Loucy (cell line): Measurements from ENCODE around the gene GLI1.

ENCODE experiments used
- H2AFZ ChIP-seq: fragments of 200-600 bp; sonication (generic); 2 replicates; pipeline ENCODE4 v1.6.0; 2016; ENCODE audit warnings: antibody characterized with exemption, mild to moderate bottlenecking, low read length, moderate library complexity
- H3F3A ChIP-seq: fragments of 200-600 bp; 2 replicates; pipeline ENCODE4 v1.6.0; 2016; ENCODE audit warnings: antibody characterized with exemption, low read depth, mild to moderate bottlenecking
- H3K27me3 ChIP-seq: fragments of 200-600 bp; sonication (generic); 2 replicates; pipeline ENCODE4 v1.6.1; 2014; ENCODE audit warnings: low read length, mild to moderate bottlenecking; ENCODE audit not compliant: insufficient read depth, poor library complexity, severe bottlenecking
- H3K36me3 ChIP-seq: fragments of 200-600 bp; sonication (generic); 2 replicates; pipeline ENCODE4 v1.6.1; 2016; ENCODE audit warnings: low read length; ENCODE audit not compliant: insufficient read depth
- H3K4me1 ChIP-seq: fragments of 200-600 bp; sonication (generic); 2 replicates; pipeline ENCODE4 v1.5.1; 2014; ENCODE audit warnings: low read length, mild to moderate bottlenecking; ENCODE audit not compliant: insufficient read depth, poor library complexity, severe bottlenecking
- H3K4me2 ChIP-seq: fragments of 200-600 bp; sonication (generic); 2 replicates; pipeline ENCODE4 v1.6.0; 2014; ENCODE audit warnings: antibody characterized with exemption, low read length, low read depth, mild to moderate bottlenecking; ENCODE audit not compliant: poor library complexity, severe bottlenecking
- H3K4me3 ChIP-seq: fragments of 200-600 bp; sonication (generic); 2 replicates; pipeline ENCODE4 v1.5.1; 2014; ENCODE audit warnings: low read length, mild to moderate bottlenecking, mixed read lengths; ENCODE audit not compliant: poor library complexity, severe bottlenecking
- H3K79me2 ChIP-seq: fragments of 200-600 bp; sonication (generic); 2 replicates; pipeline ENCODE4 v1.6.1; 2014; ENCODE audit warnings: low read length; ENCODE audit not compliant: insufficient read depth
- H3K9ac ChIP-seq: fragments of 200-600 bp; sonication (generic); 2 replicates; pipeline ENCODE4 v1.6.0; 2014; ENCODE audit warnings: mild to moderate bottlenecking, low read depth, low read length, moderate library complexity; ENCODE audit not compliant: poor library complexity, severe bottlenecking
- H3K9me2 ChIP-seq: fragments of 200-600 bp; sonication (generic); replicated peaks from 2 replicates; pipeline ENCODE4 v1.6.1; 2016; ENCODE audit warnings: low read depth, low read length, mixed read lengths
- H3K9me3 ChIP-seq: fragments of 200-600 bp; sonication (generic); 2 replicates; pipeline ENCODE4 v1.6.1; 2014; ENCODE audit warnings: mild to moderate bottlenecking, antibody characterized with exemption, low read length, low read depth; ENCODE audit not compliant: insufficient read depth
- H4K20me1 ChIP-seq: fragments of 200-600 bp; sonication (generic); 2 replicates; pipeline ENCODE4 v1.6.0; 2014; ENCODE audit warnings: antibody characterized with exemption, low read length, mild to moderate bottlenecking; ENCODE audit not compliant: insufficient read depth, poor library complexity, severe bottlenecking
- CTCF ChIP-seq: fragments of 200-600 bp; sonication (generic); conservative IDR thresholded peaks from 2 replicates; pipeline ENCODE4 v1.5.1; 2014; ENCODE audit warnings: mild to moderate bottlenecking, antibody characterized with exemption, low read length
- EZH2phosphoT487 ChIP-seq: fragments of 200-600 bp; IDR thresholded peaks from 2 replicates; pipeline ENCODE4 v1.6.1; 2018; ENCODE audit warnings: antibody characterized with exemption, mild to moderate bottlenecking, moderate library complexity, borderline replicate concordance

Gene GLI1

GRCh38 chr12:57496822-57497221 is 37.2 kb downstream of the GLI1 start:
- H3K9me3 ChIP-seq: no peaks in the 10 kb centered on the region
- no peaks in the 10 kb centered on the region for H3K4me1 ChIP-seq
- H3K4me3 ChIP-seq: no peak overlapping the region
- H3K27me3 ChIP-seq: no peaks in the 10 kb centered on the region
- no peaks in the 10 kb centered on the region for H3F3A ChIP-seq
- H3K9ac ChIP-seq: no peak overlapping the region
- H3K79me2 ChIP-seq: no peaks in the 10 kb centered on the region
- H3K9me2 ChIP-seq: no peaks in the 10 kb centered on the region
- H3K36me3 ChIP-seq: peaks cover 52% of the 10 kb centered on the region; the same call in 1 of the 2 replicates
- no peak for TF ChIP-seq CTCF
- no peak for TF ChIP-seq EZH2phosphoT487
- peaks cover 7% of the 10 kb centered on the region for H4K20me1 ChIP-seq
- no peak overlapping the region for H3K4me2 ChIP-seq
- H2AFZ ChIP-seq: no peak overlapping the region

GRCh38 chr12:57497223-57498131 is 37.9 kb downstream of the GLI1 start:
- TF ChIP-seq CTCF: no peak
- no peak for TF ChIP-seq EZH2phosphoT487
- no peak overlapping the region for H3K9ac ChIP-seq
- H3K27me3 ChIP-seq: no peaks in the 10 kb centered on the region
- no peak overlapping the region for H3K4me2 ChIP-seq
- no peaks in the 10 kb centered on the region for H3K9me2 ChIP-seq
- peaks cover 7% of the 10 kb centered on the region for H4K20me1 ChIP-seq
- H2AFZ ChIP-seq: no peak overlapping the region
- H3F3A ChIP-seq: no peaks in the 10 kb centered on the region
- H3K79me2 ChIP-seq: no peaks in the 10 kb centered on the region
- no peaks in the 10 kb centered on the region for H3K4me1 ChIP-seq
- H3K9me3 ChIP-seq: no peaks in the 10 kb centered on the region
- H3K36me3 ChIP-seq: peaks cover 52% of the 10 kb centered on the region; the same call in 1 of the 2 replicates
- no peak overlapping the region for H3K4me3 ChIP-seq

GRCh38 chr12:57498132-57498502 is 38.5 kb downstream of the GLI1 start:
- no peaks in the 10 kb centered on the region for H3F3A ChIP-seq
- H3K9ac ChIP-seq: no peak overlapping the region
- H3K9me2 ChIP-seq: no peaks in the 10 kb centered on the region
- no peak overlapping the region for H2AFZ ChIP-seq
- no peaks in the 10 kb centered on the region for H3K79me2 ChIP-seq
- H4K20me1 ChIP-seq: peaks cover 4% of the 10 kb centered on the region
- no peak overlapping the region for H3K4me2 ChIP-seq
- H3K4me3 ChIP-seq: no peak overlapping the region
- TF ChIP-seq CTCF (no peak), EZH2phosphoT487 (no peak)
- no peaks in the 10 kb centered on the region for H3K27me3 ChIP-seq
- H3K4me1 ChIP-seq: no peaks in the 10 kb centered on the region
- peaks cover 52% of the 10 kb centered on the region; the same call in 1 of the 2 replicates for H3K36me3 ChIP-seq
- H3K9me3 ChIP-seq: no peaks in the 10 kb centered on the region
